ENCODE data around the gene ZWINT. TPM values are rescaled to one million over a fixed set of nuclear protein-coding genes. Genes with fewer than 3 reads are reported as not detected.

The ZWINT gene
- total RNA-seq, 1 experiment from 2014 or later: 99.1 TPM

DNA sequence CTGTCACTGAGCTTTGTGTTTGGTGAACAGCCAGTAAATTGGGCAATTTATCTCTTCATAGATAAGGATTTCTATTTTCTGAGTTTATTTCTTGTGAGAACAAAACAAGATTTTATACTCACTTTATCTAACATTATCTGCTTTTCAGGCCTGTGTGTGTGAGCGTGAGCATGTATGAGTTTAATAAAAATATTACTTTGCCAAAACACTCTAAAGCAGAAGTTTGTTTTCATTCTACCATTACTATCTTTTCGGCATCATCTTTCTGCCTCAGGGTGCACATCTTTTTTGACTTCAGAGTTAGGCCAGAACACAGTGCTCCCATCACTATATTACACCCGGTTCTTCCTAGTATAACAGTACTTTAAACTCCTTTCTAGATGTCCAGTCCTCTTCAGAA is 13.0 kb downstream of the ZWINT start:
- no peak for DNase-seq
- Histone ChIP-seq H4K5ac (ENCODE audit: insufficient read length, low read depth, low read length) (no peak overlapping the region), H2BK5ac (ENCODE audit: insufficient read length, low read length) (no peak overlapping the region), H2BK120ac (ENCODE audit: low read depth, low read length, poor library complexity, severe bottlenecking) (no peak overlapping the region), H3K27ac (ENCODE audit: insufficient read length, low read depth, low read length) (no peak overlapping the region), H2AFZ (ENCODE audit: low read length) (no peak overlapping the region), H2BK15ac (ENCODE audit: low read depth, low read length) (no peak overlapping the region), H3K79me2 (ENCODE audit: insufficient read depth, low read length) (no peaks in the 10 kb centered on the region), H3K4me2 (ENCODE audit: insufficient read depth, insufficient read length, low read length) (no peak overlapping the region), H3K56ac (ENCODE audit: insufficient read length, low read depth, low read length) (no peak overlapping the region), H4K91ac (ENCODE audit: insufficient read length, low read depth, low read length) (no peak overlapping the region), H3K79me1 (ENCODE audit: insufficient read depth, low read depth, low read length, poor library complexity, severe bottlenecking) (no peaks in the 10 kb centered on the region), H2BK12ac (ENCODE audit: insufficient read length, low read depth, low read length) (no peak overlapping the region), H3K23ac (ENCODE audit: insufficient read length, low read depth, low read length) (no peak overlapping the region), H3T11ph (ENCODE audit: low read length) (no peak overlapping the region), H3K9me3 (ENCODE audit: control insufficient read depth, low read depth, low read length) (no peaks in the 10 kb centered on the region), H3K14ac (ENCODE audit: insufficient read depth, low read length) (no peak overlapping the region), H2BK20ac (ENCODE audit: low read depth, low read length, poor library complexity, severe bottlenecking) (no peak overlapping the region), H4K8ac (replicated peaks; ENCODE audit: insufficient read length, low read depth, low read length) (no peak overlapping the region), H3K9ac (ENCODE audit: extremely low read depth, insufficient read length, low read length) (no peak overlapping the region), H4K20me1 (ENCODE audit: control insufficient read depth, insufficient read depth, insufficient read length) (no peaks in the 10 kb centered on the region), H2AK5ac (ENCODE audit: insufficient read length, low read length) (no peak overlapping the region), H3K4ac (ENCODE audit: low read depth, low read length) (no peak overlapping the region), H3K23me2 (ENCODE audit: insufficient read length, low read depth, low read length, poor library complexity, severe bottlenecking) (no peaks in the 10 kb centered on the region), H3K4me1 (ENCODE audit: insufficient read depth, low read length) (no peaks in the 10 kb centered on the region), H3K27me3 (ENCODE audit: insufficient read depth, low read length) (no peaks in the 10 kb centered on the region), H3K18ac (ENCODE audit: insufficient read length, low read depth, low read length) (no peak overlapping the region)
- Mint-ChIP-seq H3K9me3 (no peaks in the 10 kb centered on the region), H3K4me3 (no peak overlapping the region), H3K4me1 (no peaks in the 10 kb centered on the region), H3K36me3 (ENCODE audit: insufficient read depth in 1 of 3, low read depth in 3 of 3) (peaks cover 0 to 5% (median 4%) of the 10 kb centered on the region in 3 experiments; a peak in 3 of 7 replicates), H3K27me3 (ENCODE audit: low read depth) (no peaks in the 10 kb centered on the region), H3K27ac (no peak overlapping the region)
- TF ChIP-seq, protein P1, sequence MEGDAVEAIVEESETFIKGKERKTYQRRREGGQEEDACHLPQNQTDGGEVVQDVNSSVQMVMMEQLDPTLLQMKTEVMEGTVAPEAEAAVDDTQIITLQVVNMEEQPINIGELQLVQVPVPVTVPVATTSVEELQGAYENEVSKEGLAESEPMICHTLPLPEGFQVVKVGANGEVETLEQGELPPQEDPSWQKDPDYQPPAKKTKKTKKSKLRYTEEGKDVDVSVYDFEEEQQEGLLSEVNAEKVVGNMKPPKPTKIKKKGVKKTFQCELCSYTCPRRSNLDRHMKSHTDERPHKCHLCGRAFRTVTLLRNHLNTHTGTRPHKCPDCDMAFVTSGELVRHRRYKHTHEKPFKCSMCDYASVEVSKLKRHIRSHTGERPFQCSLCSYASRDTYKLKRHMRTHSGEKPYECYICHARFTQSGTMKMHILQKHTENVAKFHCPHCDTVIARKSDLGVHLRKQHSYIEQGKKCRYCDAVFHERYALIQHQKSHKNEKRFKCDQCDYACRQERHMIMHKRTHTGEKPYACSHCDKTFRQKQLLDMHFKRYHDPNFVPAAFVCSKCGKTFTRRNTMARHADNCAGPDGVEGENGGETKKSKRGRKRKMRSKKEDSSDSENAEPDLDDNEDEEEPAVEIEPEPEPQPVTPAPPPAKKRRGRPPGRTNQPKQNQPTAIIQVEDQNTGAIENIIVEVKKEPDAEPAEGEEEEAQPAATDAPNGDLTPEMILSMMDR (conservative IDR thresholded peaks at IDR 0.05): no peak
- no CpG with 5 or more reads among the region's 3 CpGs for WGBS (ENCODE audit: extremely low coverage, insufficient read length, low lambda C conversion rate)
